SU-DHL-6 (cell line): ENCODE results near the gene CUBN.

Experiments used
- H2AFZ ChIP-seq: fragments of 200-600 bp; sonication (generic); 2 replicates; pipeline ENCODE4 v1.6.1; 2014; ENCODE audit warnings: low read depth, mild to moderate bottlenecking, moderate library complexity, mixed read lengths, antibody characterized with exemption, low read length; ENCODE audit not compliant: severe bottlenecking
- H3F3A ChIP-seq: fragments of 200-600 bp; shearing (Covaris generic); 2 replicates; pipeline ENCODE4 v1.6.0; 2016; ENCODE audit warnings: antibody characterized with exemption, mild to moderate bottlenecking; ENCODE audit not compliant: insufficient read depth
- H3K27ac ChIP-seq: fragments of 200-600 bp; sonication (generic); 2 replicates; pipeline ENCODE4 v1.5.1; 2016; ENCODE audit warnings: low read depth, mild to moderate bottlenecking, low read length, moderate library complexity, mixed read lengths
- H3K27me3 ChIP-seq: fragments of 200-600 bp; sonication (generic), shearing (Covaris generic); 2 replicates; pipeline ENCODE4 v1.6.0; 2014; ENCODE audit warnings: mild to moderate bottlenecking, low read length
- H3K36me3 ChIP-seq: fragments of 200-600 bp; sonication (generic); 2 replicates; pipeline ENCODE4 v1.6.1; 2014; ENCODE audit warnings: mild to moderate bottlenecking, low read length, mixed read lengths
- H3K4me2 ChIP-seq: fragments of 300-600, 200-600 bp; shearing (Covaris generic), sonication (generic); 2 replicates; pipeline ENCODE4 v1.6.0; 2014; ENCODE audit warnings: low read length, low read depth, mild to moderate bottlenecking; ENCODE audit not compliant: poor library complexity, severe bottlenecking
- H3K4me3 ChIP-seq: fragments of 200-600 bp; sonication (generic); 2 replicates; pipeline ENCODE4 v1.5.1; 2014; ENCODE audit warnings: antibody characterized with exemption, low read length, mild to moderate bottlenecking, mixed read lengths; ENCODE audit not compliant: insufficient read depth, poor library complexity, severe bottlenecking
- H3K79me2 ChIP-seq: fragments of 200-600 bp; sonication (generic); 2 replicates; pipeline ENCODE4 v1.6.1; 2014; ENCODE audit warnings: mild to moderate bottlenecking, low read length, moderate library complexity; ENCODE audit not compliant: insufficient read depth
- H3K9ac ChIP-seq: fragments of 200-600 bp; sonication (generic); 2 replicates; pipeline ENCODE4 v1.7.0; 2014; ENCODE audit warnings: mild to moderate bottlenecking, low read length
- H3K9me2 ChIP-seq: fragments of 200-600 bp; sonication (generic); replicated peaks from 2 replicates; pipeline ENCODE4 v1.6.1; 2014; ENCODE audit warnings: low read length; ENCODE audit not compliant: insufficient read depth
- H3K9me3 ChIP-seq: fragments of 200-600 bp; sonication (generic); 2 replicates; pipeline ENCODE4 v1.6.1; 2014; ENCODE audit warnings: low read length, mixed read lengths; ENCODE audit not compliant: insufficient read depth
- H4K20me1 ChIP-seq: fragments of 200-600 bp; sonication (generic); 2 replicates; pipeline ENCODE4 v1.6.1; 2014; ENCODE audit warnings: low read depth, mild to moderate bottlenecking, antibody characterized with exemption, low read length, moderate library complexity, mixed read lengths
- CTCF ChIP-seq: fragments of 200-600 bp; sonication (generic); IDR thresholded peaks from one replicate; pipeline ENCODE4 v1.5.1; 2017; ENCODE audit warnings: antibody characterized with exemption, mild to moderate bottlenecking, low read length, moderate library complexity; ENCODE audit not compliant: insufficient read depth, poor library complexity, severe bottlenecking
- EZH2phosphoT487 ChIP-seq: fragments of 200-600 bp; sonication (generic), shearing (Covaris generic); conservative IDR thresholded peaks from 2 replicates; pipeline ENCODE4 v1.6.1; 2018; ENCODE audit warnings: mild to moderate bottlenecking, antibody characterized with exemption, low read length, moderate library complexity, mixed read lengths

The CUBN gene

DNA sequence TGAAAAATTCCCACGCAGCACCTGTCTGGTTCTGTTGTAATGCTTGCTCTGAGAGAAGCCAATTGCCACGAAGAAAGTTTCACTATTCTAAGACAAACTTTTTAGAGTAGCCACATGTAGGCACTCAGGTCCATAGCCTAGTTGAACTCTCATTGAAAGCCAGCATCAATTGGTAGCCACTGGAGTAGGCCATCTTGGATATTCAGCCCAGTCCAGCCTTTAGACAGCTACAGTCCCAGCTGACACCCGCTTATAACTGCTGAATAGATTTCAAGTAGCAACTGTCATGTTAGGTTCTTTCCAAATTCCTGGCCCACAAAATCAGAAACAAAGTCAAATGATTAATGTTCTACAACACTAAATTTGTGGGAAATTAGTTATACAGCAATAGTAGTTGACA, 31.6 kb downstream of the CUBN start:
- Histone ChIP-seq H2AFZ (no peak overlapping the region), H4K20me1 (no peaks in the 10 kb centered on the region), H3K27ac (no peak overlapping the region), H3K9me2 (no peaks in the 10 kb centered on the region), H3K79me2 (no peaks in the 10 kb centered on the region), H3K9ac (no peak overlapping the region), H3K4me2 (no peak overlapping the region), H3K36me3 (no peaks in the 10 kb centered on the region), H3K4me3 (no peak overlapping the region), H3F3A (no peaks in the 10 kb centered on the region), H3K9me3 (no peaks in the 10 kb centered on the region), H3K27me3 (no peaks in the 10 kb centered on the region)
- TF ChIP-seq CTCF (no peak), EZH2phosphoT487 (no peak)

DNA sequence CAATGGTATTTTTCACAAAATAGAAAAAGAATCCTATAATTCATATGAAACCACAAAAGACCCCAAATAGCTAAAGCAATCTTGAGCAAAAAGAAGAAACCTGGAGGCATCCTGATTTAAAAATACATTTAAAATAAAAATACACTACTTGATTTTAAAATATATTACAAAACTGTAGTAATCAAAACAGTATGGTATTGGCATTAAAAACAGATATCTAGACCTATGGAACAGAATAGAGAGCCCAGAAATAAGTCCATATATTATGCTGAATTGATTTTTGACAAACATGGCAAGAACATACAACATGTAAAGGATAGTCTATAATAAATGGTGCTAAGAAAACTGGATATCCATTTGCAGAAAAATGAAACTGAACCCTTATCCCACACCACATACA, 34.8 kb downstream of the CUBN start:
- H3K9me2 ChIP-seq: no peaks in the 10 kb centered on the region
- H3K27me3 ChIP-seq: no peaks in the 10 kb centered on the region
- H3K27ac ChIP-seq: no peak overlapping the region
- no peaks in the 10 kb centered on the region for H4K20me1 ChIP-seq
- no peak overlapping the region for H3K9ac ChIP-seq
- H3K9me3 ChIP-seq: no peaks in the 10 kb centered on the region
- no peaks in the 10 kb centered on the region for H3F3A ChIP-seq
- H3K36me3 ChIP-seq: no peaks in the 10 kb centered on the region
- no peaks in the 10 kb centered on the region for H3K79me2 ChIP-seq
- H3K4me2 ChIP-seq: no peak overlapping the region
- no peak overlapping the region for H3K4me3 ChIP-seq
- TF ChIP-seq EZH2phosphoT487 (no peak), CTCF (no peak)
- no peak overlapping the region for H2AFZ ChIP-seq

DNA sequence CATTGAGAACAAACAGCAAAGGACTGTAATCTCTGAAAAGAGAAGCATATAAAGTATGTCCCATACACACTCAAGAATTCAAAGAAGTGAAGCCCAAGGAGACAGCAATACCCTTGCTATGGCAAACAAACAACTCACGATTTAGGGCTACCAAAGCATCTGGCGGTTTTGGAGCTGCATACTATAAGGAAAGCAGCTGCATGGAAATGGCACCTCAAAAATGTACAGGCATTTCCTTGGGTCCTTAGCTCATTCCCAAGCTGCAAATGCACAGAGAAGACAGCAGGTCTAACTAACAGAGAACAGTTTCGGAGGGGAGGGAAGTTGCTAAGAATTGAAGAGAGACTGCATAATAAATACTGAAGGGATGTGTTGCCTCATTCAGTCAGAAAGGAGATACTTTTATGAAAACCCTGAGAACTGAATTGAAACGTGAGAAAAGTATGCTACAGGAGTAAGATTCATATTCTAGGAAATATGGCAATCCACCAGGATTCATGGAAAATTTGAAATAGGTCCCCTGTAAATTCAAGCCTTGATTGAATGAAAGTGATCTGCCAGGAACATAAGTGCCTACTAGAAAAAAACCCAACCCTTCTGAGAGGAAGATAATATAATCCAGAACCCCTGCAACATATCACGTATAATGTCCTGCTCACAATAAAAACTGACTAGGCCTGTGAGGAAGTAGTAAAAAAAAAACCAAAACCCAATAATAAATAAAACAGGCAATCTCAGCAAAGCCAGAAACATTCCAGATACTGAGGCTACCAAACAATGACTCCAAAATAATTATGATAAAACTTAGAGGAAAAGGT, 36.4 kb downstream of the CUBN start:
- Histone ChIP-seq H3K27ac (no peak overlapping the region), H3K79me2 (no peaks in the 10 kb centered on the region), H3K9ac (no peak overlapping the region), H3K9me2 (no peaks in the 10 kb centered on the region), H3K36me3 (no peaks in the 10 kb centered on the region), H3F3A (no peaks in the 10 kb centered on the region), H4K20me1 (no peaks in the 10 kb centered on the region), H3K4me3 (no peak overlapping the region), H3K9me3 (no peaks in the 10 kb centered on the region), H2AFZ (no peak overlapping the region), H3K27me3 (no peaks in the 10 kb centered on the region), H3K4me2 (no peak overlapping the region)
- TF ChIP-seq CTCF (no peak), EZH2phosphoT487 (no peak)
